Suprapubic skin (tissue), 4 donors: ENCODE measurements around the gene SEPTIN10. TPM values are rescaled to one million over a fixed set of nuclear protein-coding genes. Genes with fewer than 3 reads are reported as not detected.

Experiments
- DNase-seq, 2 donors: peaks; one replicate each; pipeline ENCODE4 v3.0.0-alpha.2; 2019; ENCODE audit warnings: low spot score in 2 of 2
- H3K27ac ChIP-seq: fragments of 200-600 bp; sonication (generic); one replicate; pipeline ENCODE4 v1.5.1; 2019
- H3K27me3 ChIP-seq: fragments of 200-600 bp; sonication (generic); one replicate; pipeline ENCODE4 v1.5.1; 2019
- H3K36me3 ChIP-seq: fragments of 200-600 bp; sonication (generic); one replicate; pipeline ENCODE4 v1.5.1; 2019
- H3K4me1 ChIP-seq: fragments of 200-600 bp; sonication (generic); one replicate; pipeline ENCODE4 v1.5.1; 2019
- H3K4me3 ChIP-seq: fragments of 200-600 bp; sonication (generic); one replicate; pipeline ENCODE4 v1.5.1; 2019; ENCODE audit warnings: mild to moderate bottlenecking
- H3K9me3 ChIP-seq: fragments of 200-600 bp; sonication (generic); one replicate; pipeline ENCODE4 v1.5.1; 2019
- CTCF ChIP-seq, 2 donors: fragments of 200-600 bp in 1 of 2; fragments of 450-650 bp in 1 of 2; sonication (generic) in 1 of 2; IDR thresholded peaks; one replicate each; pipeline ENCODE4 v1.5.1; 2016 to 2019; ENCODE audit warnings: antibody characterized with exemption in 2 of 2, mild to moderate bottlenecking in 1 of 2, moderate library complexity in 1 of 2
- EP300 ChIP-seq: sonication (generic); formaldehyde crosslinking; IDR thresholded peaks from one replicate; pipeline ENCODE4 v1.6.1; 2017; ENCODE audit warnings: antibody characterized with exemption
- POLR2A ChIP-seq, 2 donors: fragments of 450-650 bp; IDR thresholded peaks; one replicate each; pipeline ENCODE4 v1.6.1; 2017; ENCODE audit warnings: antibody characterized with exemption in 2 of 2, mild to moderate bottlenecking in 2 of 2, moderate library complexity in 2 of 2
- POLR2AphosphoS5 ChIP-seq, 3 donors: sonication (generic); formaldehyde crosslinking; IDR thresholded peaks; one replicate each; pipeline ENCODE4 v1.6.1; 2017; ENCODE audit warnings: antibody characterized with exemption in 3 of 3
- WGBS: methylation state at CpG from one replicate; pipeline ENCODE4 v1.1.5; 2018; 5-methylcytosine and 5-hydroxymethylcytosine counted together
- total RNA-seq, 4 donors: library from RNA; depleted of rRNA; stranded (reverse); fragments of >200 nt; gene quantifications; one replicate each; pipeline ENCODE4 v1.1.0, GENCODE V29; 2016

The SEPTIN10 gene
- total RNA-seq, 4 donors from 2014 or later = 92.7 to 152 (median 110) TPM

GRCh38 chr2:109624339-109624738 lies 10.6 kb upstream of the SEPTIN10 start:
- Histone ChIP-seq H3K27ac (no peak overlapping the region), H3K4me1 (peaks cover 1% of the 10 kb centered on the region), H3K4me3 (no peak overlapping the region), H3K9me3 (no peaks in the 10 kb centered on the region), H3K36me3 (no peaks in the 10 kb centered on the region), H3K27me3 (no peaks in the 10 kb centered on the region)
- TF ChIP-seq POLR2AphosphoS5 (IDR thresholded peaks at IDR 0.05) (no peak), CTCF (IDR thresholded peaks at IDR 0.05) (no peak), POLR2A (IDR thresholded peaks at IDR 0.05) (no peak), EP300 (no peak)
- WGBS = 74% methylated on average over 4 of the region's 4 CpGs
- DNase-seq = no peak

- TF ChIP-seq EP300 (no peak), POLR2A (IDR thresholded peaks at IDR 0.05) (no peak), POLR2AphosphoS5 (IDR thresholded peaks at IDR 0.05) (no peak), CTCF (IDR thresholded peaks at IDR 0.05) (no peak)
- WGBS = 97% methylated on average over 4 of the region's 4 CpGs
- H3K4me3 ChIP-seq = no peak overlapping the region
- H3K9me3 ChIP-seq = no peaks in the 10 kb centered on the region
- H3K27ac ChIP-seq = no peak overlapping the region
- H3K36me3 ChIP-seq = no peaks in the 10 kb centered on the region
- H3K4me1 ChIP-seq = peaks cover 5% of the 10 kb centered on the region
- H3K27me3 ChIP-seq = no peaks in the 10 kb centered on the region
- no peak for DNase-seq
These were observed 10.2 kb upstream of the SEPTIN10 start for GRCh38 chr2:109623923-109624322.

- H3K9me3 ChIP-seq = no peaks in the 10 kb centered on the region
- H3K36me3 ChIP-seq = no peaks in the 10 kb centered on the region
- peaks cover 8% of the 10 kb centered on the region for H3K4me1 ChIP-seq
- no peak overlapping the region for H3K4me3 ChIP-seq
- no peak for DNase-seq
- WGBS = 85% methylated on average over 4 of the region's 5 CpGs
- TF ChIP-seq POLR2AphosphoS5 (IDR thresholded peaks at IDR 0.05) (no peak), POLR2A (IDR thresholded peaks at IDR 0.05) (no peak), EP300 (no peak), CTCF (IDR thresholded peaks at IDR 0.05) (no peak)
- no peak overlapping the region for H3K27ac ChIP-seq
- H3K27me3 ChIP-seq = no peaks in the 10 kb centered on the region
These were observed 9.5 kb upstream of the SEPTIN10 start for GRCh38 chr2:109623297-109623696.

GRCh38 chr2:109619032-109619615 lies 5.4 kb upstream of the SEPTIN10 start:
- Histone ChIP-seq H3K9me3 (no peaks in the 10 kb centered on the region), H3K27me3 (no peaks in the 10 kb centered on the region), H3K27ac (no peak overlapping the region), H3K36me3 (no peaks in the 10 kb centered on the region), H3K4me3 (no peak overlapping the region), H3K4me1 (peaks cover 39% of the 10 kb centered on the region)
- TF ChIP-seq CTCF (IDR thresholded peaks at IDR 0.05) (no peak), EP300 (no peak), POLR2AphosphoS5 (IDR thresholded peaks at IDR 0.05) (no peak), POLR2A (IDR thresholded peaks at IDR 0.05) (no peak)
- no peak for DNase-seq
- WGBS = 69% methylated on average over 4 of the region's 4 CpGs

- Histone ChIP-seq H3K4me1 (peaks cover 57% of the 10 kb centered on the region), H3K27me3 (no peaks in the 10 kb centered on the region), H3K36me3 (no peaks in the 10 kb centered on the region), H3K9me3 (no peaks in the 10 kb centered on the region), H3K4me3 (peak overlapping the region; percentile 84), H3K27ac (no peak overlapping the region)
- TF ChIP-seq POLR2A (IDR thresholded peaks at IDR 0.05) = no peak
- no peak for TF ChIP-seq EP300
- no peak for TF ChIP-seq POLR2AphosphoS5 (IDR thresholded peaks at IDR 0.05)
- TF ChIP-seq CTCF (IDR thresholded peaks at IDR 0.05) = no peak
- no peak for DNase-seq
- 54% methylated on average over 5 of the region's 5 CpGs for WGBS
These were observed 2.4 kb upstream of the SEPTIN10 start for GRCh38 chr2:109616184-109616583.
